ENCODE results near the gene ADGRV1.

DNA sequence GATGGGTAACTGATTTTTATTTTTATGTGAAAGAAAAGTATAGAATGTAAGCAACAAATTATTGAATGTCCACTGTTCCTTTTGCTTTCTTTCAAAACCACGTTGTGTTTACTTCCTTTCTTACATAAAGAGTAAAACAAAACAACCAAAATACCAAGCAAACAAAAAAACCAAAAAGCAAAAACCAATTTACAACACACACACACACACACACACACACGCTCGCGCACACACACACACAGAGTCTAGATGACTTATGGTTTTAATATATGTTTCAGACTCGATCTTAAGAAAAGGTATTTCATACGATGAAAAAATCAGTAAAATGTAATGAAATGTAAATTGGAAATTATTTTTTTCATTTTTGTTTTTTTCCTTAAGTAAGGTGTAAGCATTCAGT, 80.3 kb downstream of the ADGRV1 start:
- TF ChIP-seq POLR2A (IDR thresholded peaks at IDR 0.05), result no peak
- TF ChIP-seq, protein P1, sequence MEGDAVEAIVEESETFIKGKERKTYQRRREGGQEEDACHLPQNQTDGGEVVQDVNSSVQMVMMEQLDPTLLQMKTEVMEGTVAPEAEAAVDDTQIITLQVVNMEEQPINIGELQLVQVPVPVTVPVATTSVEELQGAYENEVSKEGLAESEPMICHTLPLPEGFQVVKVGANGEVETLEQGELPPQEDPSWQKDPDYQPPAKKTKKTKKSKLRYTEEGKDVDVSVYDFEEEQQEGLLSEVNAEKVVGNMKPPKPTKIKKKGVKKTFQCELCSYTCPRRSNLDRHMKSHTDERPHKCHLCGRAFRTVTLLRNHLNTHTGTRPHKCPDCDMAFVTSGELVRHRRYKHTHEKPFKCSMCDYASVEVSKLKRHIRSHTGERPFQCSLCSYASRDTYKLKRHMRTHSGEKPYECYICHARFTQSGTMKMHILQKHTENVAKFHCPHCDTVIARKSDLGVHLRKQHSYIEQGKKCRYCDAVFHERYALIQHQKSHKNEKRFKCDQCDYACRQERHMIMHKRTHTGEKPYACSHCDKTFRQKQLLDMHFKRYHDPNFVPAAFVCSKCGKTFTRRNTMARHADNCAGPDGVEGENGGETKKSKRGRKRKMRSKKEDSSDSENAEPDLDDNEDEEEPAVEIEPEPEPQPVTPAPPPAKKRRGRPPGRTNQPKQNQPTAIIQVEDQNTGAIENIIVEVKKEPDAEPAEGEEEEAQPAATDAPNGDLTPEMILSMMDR (IDR thresholded peaks at IDR 0.05), result no peak

All from Peyer's patch (tissue), 4 donors.